ENCODE data around the gene NOS1.
"Not testable (repeated sequence)": the region's sequence is repeated elsewhere in the genome, so short reads cannot be mapped to it uniquely, and the experiment has no call there.

DNA sequence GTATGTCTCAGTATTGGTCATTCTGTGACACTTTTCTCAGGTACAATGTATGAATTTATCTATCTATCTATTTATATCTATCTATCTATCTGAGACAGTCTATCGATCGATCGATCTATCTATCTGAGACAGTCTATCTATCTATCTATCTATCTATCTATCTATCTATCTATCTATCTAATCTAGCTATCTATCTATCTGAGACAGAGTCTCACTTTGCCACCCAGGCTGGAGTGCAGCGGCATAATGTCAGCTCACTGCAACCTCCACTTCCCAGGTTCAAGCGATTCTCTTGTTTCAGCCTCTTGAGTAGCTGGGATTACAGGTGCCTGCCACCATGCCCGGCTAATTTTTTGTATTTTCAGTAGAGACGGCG, 180.0 kb downstream of the NOS1 start:
- TF ChIP-seq, protein P1, sequence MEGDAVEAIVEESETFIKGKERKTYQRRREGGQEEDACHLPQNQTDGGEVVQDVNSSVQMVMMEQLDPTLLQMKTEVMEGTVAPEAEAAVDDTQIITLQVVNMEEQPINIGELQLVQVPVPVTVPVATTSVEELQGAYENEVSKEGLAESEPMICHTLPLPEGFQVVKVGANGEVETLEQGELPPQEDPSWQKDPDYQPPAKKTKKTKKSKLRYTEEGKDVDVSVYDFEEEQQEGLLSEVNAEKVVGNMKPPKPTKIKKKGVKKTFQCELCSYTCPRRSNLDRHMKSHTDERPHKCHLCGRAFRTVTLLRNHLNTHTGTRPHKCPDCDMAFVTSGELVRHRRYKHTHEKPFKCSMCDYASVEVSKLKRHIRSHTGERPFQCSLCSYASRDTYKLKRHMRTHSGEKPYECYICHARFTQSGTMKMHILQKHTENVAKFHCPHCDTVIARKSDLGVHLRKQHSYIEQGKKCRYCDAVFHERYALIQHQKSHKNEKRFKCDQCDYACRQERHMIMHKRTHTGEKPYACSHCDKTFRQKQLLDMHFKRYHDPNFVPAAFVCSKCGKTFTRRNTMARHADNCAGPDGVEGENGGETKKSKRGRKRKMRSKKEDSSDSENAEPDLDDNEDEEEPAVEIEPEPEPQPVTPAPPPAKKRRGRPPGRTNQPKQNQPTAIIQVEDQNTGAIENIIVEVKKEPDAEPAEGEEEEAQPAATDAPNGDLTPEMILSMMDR (IDR thresholded peaks at IDR 0.05 in 8 of 11, conservative IDR thresholded peaks at IDR 0.05 in 3 of 11): not testable (repeated sequence)
- TF ChIP-seq POLR2AphosphoS5, POLR2A (IDR thresholded peaks at IDR 0.05): not testable (repeated sequence)
